Measurements from ENCODE around the gene ZBTB39.

ZBTB39 gene

GRCh38 chr12:57048423-57049118 lies 42.2 kb upstream of the ZBTB39 start:
- H3K27me3 ChIP-seq (ENCODE audit: insufficient read depth, low read length), result no peaks in the 10 kb centered on the region
- H2AFZ ChIP-seq (ENCODE audit: low read length), result no peak overlapping the region
- no peaks in the 10 kb centered on the region for H4K20me1 ChIP-seq (ENCODE audit: insufficient read depth, low read length)
- H3K4me1 ChIP-seq (ENCODE audit: insufficient read depth, low read length, severe bottlenecking), result no peaks in the 10 kb centered on the region
- H3K27ac ChIP-seq (ENCODE audit: low read depth, low read length, poor library complexity, severe bottlenecking), result no peak overlapping the region
- TF ChIP-seq CTCF (IDR thresholded peaks at IDR 0.05; ENCODE audit: low read length), result no peak
- TF ChIP-seq EZH2 (IDR thresholded peaks at IDR 0.05; ENCODE audit: borderline replicate concordance, low read length), result no peak
- no peaks in the 10 kb centered on the region for H3F3A ChIP-seq (ENCODE audit: insufficient read depth, low read length)
- no peak overlapping the region for H3K4me2 ChIP-seq (ENCODE audit: low read length)
- no peaks in the 10 kb centered on the region for H3K36me3 ChIP-seq (ENCODE audit: insufficient read depth, low read length)
- H3K9me3 ChIP-seq (ENCODE audit: low read length), result no peaks in the 10 kb centered on the region
- H3K79me2 ChIP-seq (ENCODE audit: insufficient read depth, low read length), result no peaks in the 10 kb centered on the region
- no peak overlapping the region for H3K9ac ChIP-seq (ENCODE audit: low read length)
- H3K4me3 ChIP-seq (ENCODE audit: low read depth, low read length, poor library complexity, severe bottlenecking), result no peak overlapping the region
- H3K9me2 ChIP-seq (ENCODE audit: low read depth, low read length), result no peaks in the 10 kb centered on the region

GRCh38 chr12:57047981-57048380 lies 41.6 kb upstream of the ZBTB39 start:
- no peak for TF ChIP-seq CTCF (IDR thresholded peaks at IDR 0.05; ENCODE audit: low read length)
- Histone ChIP-seq H3F3A (ENCODE audit: insufficient read depth, low read length) (no peaks in the 10 kb centered on the region), H3K4me3 (ENCODE audit: low read depth, low read length, poor library complexity, severe bottlenecking) (no peak overlapping the region), H3K27ac (ENCODE audit: low read depth, low read length, poor library complexity, severe bottlenecking) (no peak overlapping the region), H3K9me3 (ENCODE audit: low read length) (no peaks in the 10 kb centered on the region), H2AFZ (ENCODE audit: low read length) (no peak overlapping the region), H3K4me2 (ENCODE audit: low read length) (no peak overlapping the region), H3K27me3 (ENCODE audit: insufficient read depth, low read length) (no peaks in the 10 kb centered on the region), H3K79me2 (ENCODE audit: insufficient read depth, low read length) (no peaks in the 10 kb centered on the region), H3K36me3 (ENCODE audit: insufficient read depth, low read length) (no peaks in the 10 kb centered on the region), H3K9ac (ENCODE audit: low read length) (no peak overlapping the region), H3K4me1 (ENCODE audit: insufficient read depth, low read length, severe bottlenecking) (no peaks in the 10 kb centered on the region), H3K9me2 (ENCODE audit: low read depth, low read length) (no peaks in the 10 kb centered on the region), H4K20me1 (ENCODE audit: insufficient read depth, low read length) (no peaks in the 10 kb centered on the region)

GRCh38 chr12:57046947-57047890 lies 40.9 kb upstream of the ZBTB39 start:
- no peaks in the 10 kb centered on the region for H3K27me3 ChIP-seq (ENCODE audit: insufficient read depth, low read length)
- H3K9me3 ChIP-seq (ENCODE audit: low read length), result no peaks in the 10 kb centered on the region
- no peak overlapping the region for H3K9ac ChIP-seq (ENCODE audit: low read length)
- H3K9me2 ChIP-seq (ENCODE audit: low read depth, low read length), result no peaks in the 10 kb centered on the region
- no peak overlapping the region for H3K4me2 ChIP-seq (ENCODE audit: low read length)
- no peaks in the 10 kb centered on the region for H3K36me3 ChIP-seq (ENCODE audit: insufficient read depth, low read length)
- no peak overlapping the region for H3K4me3 ChIP-seq (ENCODE audit: low read depth, low read length, poor library complexity, severe bottlenecking)
- no peaks in the 10 kb centered on the region for H3K4me1 ChIP-seq (ENCODE audit: insufficient read depth, low read length, severe bottlenecking)
- no peaks in the 10 kb centered on the region for H4K20me1 ChIP-seq (ENCODE audit: insufficient read depth, low read length)
- H3K27ac ChIP-seq (ENCODE audit: low read depth, low read length, poor library complexity, severe bottlenecking), result no peak overlapping the region
- no peaks in the 10 kb centered on the region for H3F3A ChIP-seq (ENCODE audit: insufficient read depth, low read length)
- no peak overlapping the region for H2AFZ ChIP-seq (ENCODE audit: low read length)
- H3K79me2 ChIP-seq (ENCODE audit: insufficient read depth, low read length), result no peaks in the 10 kb centered on the region
- no peak for TF ChIP-seq EZH2 (IDR thresholded peaks at IDR 0.05; ENCODE audit: borderline replicate concordance, low read length)
- no peak for TF ChIP-seq CTCF (IDR thresholded peaks at IDR 0.05; ENCODE audit: low read length)

All from OCI-LY1 (cell line).